Fibroblast of peridontal ligament (primary cell): ENCODE data around the gene PI4K2A.

Source experiments
- DNase-seq: peaks from one replicate; pipeline ENCODE4 v3.0.0-alpha.2; 2010; ENCODE audit errors: extremely low read depth

The PI4K2A gene

DNA sequence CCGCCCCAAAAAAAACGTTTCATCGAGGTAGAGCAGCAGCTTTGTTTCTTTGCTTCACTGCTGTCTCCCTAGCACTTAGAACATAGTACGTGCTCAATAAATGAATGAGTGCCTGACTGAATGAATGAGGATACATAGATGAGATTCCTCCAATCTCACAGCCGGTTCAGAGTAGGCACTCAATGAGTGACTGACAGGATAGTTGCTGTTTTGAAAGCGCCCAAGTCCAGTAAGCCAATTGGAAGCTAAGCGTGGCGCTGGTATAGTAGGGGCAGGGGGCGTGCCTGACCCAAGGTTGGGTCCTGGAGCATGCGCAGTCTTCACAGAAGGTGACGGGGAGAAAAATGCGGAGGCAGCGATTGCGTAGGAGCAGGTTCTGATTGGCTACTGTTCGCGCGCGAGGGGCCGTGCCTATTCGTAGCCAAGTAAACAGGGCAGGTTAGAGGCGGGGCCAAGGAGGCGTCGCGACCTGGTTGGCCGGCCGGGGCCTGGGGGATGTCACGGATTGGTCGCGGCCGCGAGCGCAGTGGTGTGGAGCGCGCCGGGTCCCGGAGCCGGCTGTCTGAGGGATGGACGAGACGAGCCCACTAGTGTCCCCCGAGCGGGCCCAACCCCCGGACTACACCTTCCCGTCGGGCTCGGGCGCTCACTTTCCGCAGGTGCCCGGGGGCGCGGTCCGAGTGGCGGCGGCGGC, at the start of gene PI4K2A:
Gene PI4K2A, plus strand, starts transcription at position 498 of the 694 bp plus-strand sequence. Its CDS starts 72 bp downstream, at position 570.
- DNase-seq: peak; percentile 99

DNA sequence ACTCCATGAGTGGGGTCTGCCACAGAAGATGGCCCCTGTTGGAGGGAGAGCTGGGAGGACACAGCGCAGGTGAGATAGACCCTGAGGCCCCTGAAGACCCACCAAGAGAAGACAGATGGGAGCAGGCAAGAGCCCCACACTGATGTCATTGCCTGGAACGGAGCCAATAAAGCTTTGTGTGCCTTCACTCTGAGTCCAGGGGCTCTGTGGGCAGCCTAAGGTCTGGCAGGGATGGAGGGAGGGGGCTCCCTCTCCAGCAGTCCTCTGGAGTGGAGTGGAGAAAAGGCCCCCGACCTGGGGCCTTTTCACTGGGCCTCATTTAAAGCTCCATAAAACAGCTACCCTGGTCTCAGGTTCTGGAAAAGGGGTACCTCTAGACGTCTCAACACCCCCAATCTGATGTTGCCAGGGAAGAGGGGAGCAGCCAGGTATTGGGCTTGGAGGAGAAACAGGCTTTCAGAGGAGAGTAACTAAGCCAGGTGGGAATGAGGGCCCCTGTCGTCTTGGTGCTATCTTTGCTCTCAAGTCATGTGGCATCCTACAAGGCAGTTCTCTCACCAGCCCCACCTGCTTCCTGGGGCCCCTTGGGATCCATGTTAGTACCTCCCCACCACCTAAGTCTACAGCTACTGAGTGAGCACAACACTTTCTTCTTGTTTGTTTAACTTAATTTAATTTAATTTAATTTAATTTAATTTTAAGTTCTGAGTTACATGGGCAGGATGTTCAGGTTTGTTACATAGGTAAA, 49.5 kb upstream of the PI4K2A start:
- no peak for DNase-seq

DNA sequence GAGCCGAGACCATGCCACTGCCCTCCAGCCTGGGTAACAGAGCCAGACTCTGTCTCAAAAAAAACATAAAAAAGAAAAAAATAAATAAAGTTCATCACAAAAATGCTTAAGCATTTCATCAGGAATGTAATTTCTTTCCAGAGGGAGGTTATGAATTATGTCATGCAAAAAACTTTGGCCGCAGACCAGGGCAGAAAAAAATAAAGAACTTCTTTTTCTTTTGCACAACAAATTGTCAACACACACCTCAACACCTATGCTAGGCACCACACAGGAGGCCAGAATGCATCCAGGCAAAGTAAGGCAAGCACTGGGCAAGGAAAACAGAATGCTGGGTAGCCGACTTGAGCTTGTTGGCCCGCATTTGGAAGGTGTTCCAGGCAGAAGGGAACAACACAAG, 47.0 kb upstream of the PI4K2A start:
- peak; percentile 57 for DNase-seq

GRCh38 chr10:97596101-97597082, 44.1 kb upstream of the PI4K2A start:
- peak; percentile 76 for DNase-seq

DNA sequence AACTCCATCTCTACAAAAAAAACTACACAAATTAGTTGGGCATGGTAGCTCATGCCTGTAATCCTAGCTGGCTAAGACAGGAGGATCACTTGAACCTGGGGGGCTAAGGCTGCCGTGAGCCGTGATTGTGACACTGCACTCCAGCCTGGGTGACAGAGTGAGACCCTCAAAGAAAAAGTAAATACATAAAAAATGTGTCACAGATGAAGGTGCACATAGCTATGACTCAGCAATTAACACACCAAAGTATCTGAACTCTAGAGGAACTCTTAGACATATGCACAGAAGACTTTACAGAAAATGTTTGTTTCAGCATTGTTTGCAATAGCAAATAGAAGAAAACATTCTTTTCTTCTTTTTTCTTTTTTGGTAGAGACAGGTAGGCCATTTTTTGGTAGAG, 42.7 kb upstream of the PI4K2A start:
- no peak for DNase-seq

GRCh38 chr10:97598407-97599271, 41.8 kb upstream of the PI4K2A start:
- no peak for DNase-seq

DNA sequence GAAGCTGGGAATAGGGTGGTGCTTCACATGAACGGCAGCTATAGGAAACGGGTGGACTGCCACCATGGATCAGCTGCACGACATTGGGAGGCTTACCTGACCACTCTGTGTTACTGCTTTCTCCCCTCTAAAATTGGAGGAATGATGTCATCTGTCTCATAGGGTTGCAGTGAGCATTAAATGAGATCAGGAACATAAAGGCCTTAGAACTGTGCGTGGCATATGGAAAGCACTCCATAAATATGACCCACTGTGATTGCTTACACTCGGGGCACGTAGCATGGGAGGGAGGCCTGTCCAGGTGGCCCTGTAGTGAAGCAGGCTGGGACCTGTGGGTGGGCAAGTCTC, 41.2 kb upstream of the PI4K2A start:
- DNase-seq: no peak

- no peak for DNase-seq
These were observed 39.9 kb upstream of the PI4K2A start for GRCh38 chr10:97600616-97601015.

DNA sequence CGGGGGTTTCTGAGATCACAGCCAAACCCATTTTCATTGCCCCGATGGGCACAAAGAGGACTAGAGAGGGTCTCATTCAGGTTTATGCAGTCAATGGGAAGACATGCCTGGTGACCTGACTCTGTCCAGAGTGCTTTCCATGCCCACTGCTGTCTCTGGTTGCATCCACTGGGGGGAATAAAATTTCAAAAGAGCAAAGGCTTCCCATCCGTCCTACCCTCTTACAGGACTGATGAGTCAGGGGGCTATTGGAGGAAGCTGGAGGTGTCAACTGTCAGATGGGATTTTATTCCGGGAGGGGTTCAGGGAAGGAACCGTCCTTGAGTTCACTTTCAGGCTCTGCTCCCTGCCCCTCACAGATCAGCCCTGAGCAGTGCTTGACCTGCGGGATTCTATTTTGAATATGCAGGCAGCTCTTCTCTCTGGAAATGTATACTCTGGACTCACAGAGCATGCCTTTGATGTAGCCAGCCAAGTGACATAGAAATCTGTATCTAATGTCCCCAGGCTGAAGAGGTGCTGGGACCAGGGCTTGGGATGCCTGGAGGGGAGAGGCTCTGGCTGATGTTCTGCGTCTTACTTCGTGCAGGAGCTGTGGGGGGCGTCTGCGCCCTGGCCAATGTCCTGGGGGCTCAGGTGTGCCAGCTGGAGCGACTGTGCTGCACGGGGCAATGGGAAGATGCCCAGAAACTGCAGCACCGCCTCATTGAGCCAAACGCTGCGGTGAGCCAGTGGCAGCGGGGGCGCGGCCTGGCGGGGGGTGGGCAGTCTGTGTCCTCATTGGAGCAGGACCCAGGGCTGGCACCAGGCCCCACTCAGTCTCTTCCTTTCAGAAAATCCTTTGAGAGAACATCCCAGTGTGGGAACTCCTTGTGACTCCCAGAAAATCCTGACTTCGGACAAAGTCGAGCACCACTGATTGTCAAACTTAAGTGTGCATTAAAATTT, 38.9 kb upstream of the PI4K2A start:
- no peak for DNase-seq

DNA sequence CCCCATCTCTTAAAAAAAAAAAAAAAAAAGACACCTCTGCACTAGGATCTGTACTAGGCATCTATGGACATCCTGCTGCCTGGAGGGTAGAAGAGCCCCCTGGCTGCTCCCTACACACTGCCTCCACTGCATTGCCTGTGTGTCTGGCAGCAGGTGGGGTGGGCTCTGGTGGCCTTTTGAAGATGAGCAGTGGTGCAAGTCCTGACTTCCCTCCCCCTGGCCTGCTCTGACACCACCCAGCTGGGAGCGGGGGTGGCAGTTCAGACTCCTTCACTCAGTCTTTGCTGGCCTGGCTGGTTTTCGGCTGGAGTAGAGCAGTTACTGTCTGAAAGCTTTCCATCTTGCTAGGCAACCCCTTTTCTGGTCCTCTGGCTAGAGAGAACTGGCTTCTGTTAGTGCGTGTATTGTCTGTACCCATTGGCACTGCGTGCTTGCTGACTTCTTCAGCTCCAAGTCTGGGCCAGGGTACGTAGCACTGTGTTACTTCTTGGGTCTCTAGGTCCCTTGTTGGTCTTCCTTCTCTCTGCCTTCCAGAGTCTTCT, 33.3 kb upstream of the PI4K2A start:
- DNase-seq: no peak

DNA sequence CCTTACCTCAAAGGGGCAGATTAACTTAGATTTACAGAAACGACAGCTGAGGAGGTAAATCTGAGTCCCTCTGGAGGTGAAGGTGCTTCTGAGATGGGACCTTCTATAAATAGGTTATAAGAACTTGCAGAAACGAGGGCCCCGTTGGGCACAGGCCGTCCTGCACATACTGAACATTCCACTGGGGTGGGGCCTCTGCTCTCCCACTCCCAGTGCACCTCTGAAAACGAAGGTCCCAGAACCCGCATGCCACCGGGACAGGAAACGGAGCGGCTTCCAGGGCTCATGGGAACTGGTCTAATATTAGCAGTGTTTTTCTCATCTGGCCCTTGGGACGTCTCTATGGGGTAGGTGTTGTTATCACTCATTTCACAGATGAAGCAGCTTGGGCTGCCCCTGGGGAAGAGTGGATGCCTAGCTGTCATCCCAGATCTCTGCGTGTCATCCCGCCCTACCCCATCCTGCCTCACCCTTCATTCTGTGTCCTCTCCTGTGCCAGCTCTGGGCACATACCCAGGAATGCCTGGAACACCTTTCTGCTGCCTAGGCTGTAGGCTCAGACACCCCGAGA, 31.4 kb upstream of the PI4K2A start:
- no peak for DNase-seq

DNA sequence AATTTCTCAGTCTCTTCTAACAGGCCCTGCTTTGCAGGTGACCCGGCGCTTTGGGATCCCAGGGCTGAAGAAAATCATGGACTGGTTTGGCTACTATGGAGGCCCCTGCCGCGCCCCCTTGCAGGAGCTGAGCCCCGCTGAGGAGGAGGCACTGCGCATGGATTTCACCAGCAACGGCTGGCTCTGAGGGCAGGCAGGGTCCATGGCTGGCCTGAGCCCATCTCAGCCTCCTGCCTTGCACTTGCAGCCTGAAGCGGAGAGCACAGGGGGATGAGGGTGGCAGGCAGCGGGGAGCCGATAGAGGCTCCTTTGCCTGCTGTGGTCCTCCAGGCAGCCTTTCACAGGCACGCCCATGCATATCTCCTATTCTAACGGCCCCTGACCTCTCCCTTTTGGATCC, 29.0 kb upstream of the PI4K2A start:
- no peak for DNase-seq

DNA sequence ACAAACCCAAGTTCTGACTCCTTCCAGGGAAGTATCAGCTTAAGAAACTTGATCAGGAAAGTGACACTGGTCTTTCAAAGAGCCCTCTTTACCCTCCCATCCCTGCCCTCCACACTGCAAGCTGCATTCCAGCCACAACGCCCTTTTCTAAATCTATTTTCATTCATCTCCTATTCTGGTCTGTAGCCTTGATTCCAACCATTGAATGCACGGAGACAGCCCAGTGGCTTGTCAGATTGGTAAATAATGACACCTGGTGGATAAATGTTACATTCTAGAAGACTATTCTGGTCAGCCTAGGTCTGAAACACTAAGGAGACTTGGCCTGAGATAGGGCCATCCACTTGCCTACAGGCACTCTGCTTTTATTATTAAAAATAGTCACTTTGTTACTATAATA, 28.1 kb upstream of the PI4K2A start:
- peak; percentile 64 for DNase-seq

GRCh38 chr10:97618285-97618684, 22.2 kb upstream of the PI4K2A start:
- no peak for DNase-seq

- DNase-seq: no peak
These were observed 21.7 kb upstream of the PI4K2A start for GRCh38 chr10:97618733-97619132.

GRCh38 chr10:97623277-97623676, 17.2 kb upstream of the PI4K2A start:
- no peak for DNase-seq

GRCh38 chr10:97627731-97628130, 12.7 kb upstream of the PI4K2A start:
- DNase-seq: no peak

GRCh38 chr10:97628228-97628627, 12.2 kb upstream of the PI4K2A start:
- DNase-seq: no peak

DNA sequence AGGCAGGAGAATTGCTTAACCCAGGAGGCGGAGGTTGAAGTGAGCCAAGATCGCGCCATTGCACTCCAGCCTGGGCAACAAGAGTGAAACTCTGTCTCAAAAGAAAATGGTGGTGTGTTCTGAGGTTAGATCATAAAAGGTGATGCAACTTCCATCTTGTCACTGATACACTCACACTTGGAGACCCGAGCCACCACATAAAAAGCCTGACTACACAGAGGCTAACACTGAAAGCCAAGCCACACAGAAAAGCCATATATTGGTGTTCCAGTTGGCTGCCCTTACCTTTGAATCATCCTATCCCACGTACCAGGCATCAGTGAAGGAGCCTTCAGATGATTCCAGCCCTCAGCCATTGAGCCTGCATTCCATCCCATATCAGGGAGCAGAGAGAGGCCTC, 11.2 kb upstream of the PI4K2A start:
- no peak for DNase-seq

DNA sequence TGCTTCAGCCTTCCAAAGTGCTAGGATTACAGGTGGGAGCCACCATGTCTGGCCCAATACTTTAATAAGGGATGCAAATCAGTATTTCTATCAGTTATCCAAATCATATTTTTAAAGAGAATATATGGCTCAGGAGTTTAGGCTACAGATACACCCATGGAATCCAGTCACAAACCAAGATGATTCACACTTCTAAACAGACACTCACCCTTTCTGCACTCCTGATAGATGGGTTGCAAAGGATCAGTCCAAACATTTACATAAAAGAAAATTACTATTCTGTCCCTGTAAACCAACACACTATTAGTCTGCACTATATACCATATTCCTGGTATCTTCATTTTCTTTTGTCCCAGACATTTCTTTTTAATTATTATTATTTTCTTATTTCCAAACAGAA, 9.4 kb upstream of the PI4K2A start:
- no peak for DNase-seq
